ENCODE results near the gene NAGS. TPM values are rescaled to one million over a fixed set of nuclear protein-coding genes. Genes with fewer than 3 reads are reported as not detected.
"Not testable (repeated sequence)": the region's sequence is repeated elsewhere in the genome, so short reads cannot be mapped to it uniquely, and the experiment has no call there.

Gene NAGS
- total and polyA plus RNA-seq, 4 experiments from 2014 or later = 0.45 to 3.2 (median 2.2) TPM

- H3K9me3 ChIP-seq (ENCODE audit: control insufficient read depth in 1 of 2, low read length in 2 of 2) = no peaks in the 10 kb centered on the region
- ChIA-PET POLR2A (ENCODE audit: partially characterized antibody) (no interaction called here), CTCF (ENCODE audit: partially characterized antibody) (interaction anchor here (0.9 to 4.2 kb wide), 9 partner anchors 10 to 116 kb away, joined by 3 to 33 read pairs (median 4); partner anchors contain the start of gene PPY)
- Mint-ChIP-seq H3K27me3 (peaks cover 8 to 9% of the 10 kb centered on the region in 2 donors), H3K4me3 (no peak overlapping the region), H3K9me3 (no peaks in the 10 kb centered on the region), H3K27ac (no peak overlapping the region), H3K36me3 (no peaks in the 10 kb centered on the region), H3K4me1 (peaks cover 0 to 3% (median under 1%) of the 10 kb centered on the region in 4 donors)
- DNase-seq = no peak
- H3K4me3 ChIP-seq (ENCODE audit: low read length in 2 of 2) = no peak overlapping the region
- no peak overlapping the region for H3K27ac ChIP-seq (ENCODE audit: low read depth, low read length)
- H3K36me3 ChIP-seq (ENCODE audit: insufficient read depth, low read length) = no peaks in the 10 kb centered on the region
- H3K4me1 ChIP-seq (ENCODE audit: insufficient read depth, low read length) = peaks cover 10% of the 10 kb centered on the region
- intact Hi-C loops (cut with micrococcal nuclease) = loop anchor here (1.0 kb wide), 3 partner anchors 51 to 117 kb away; no protein-coding TSS in a partner anchor
- H3K27me3 ChIP-seq (ENCODE audit: insufficient read depth, low read length) = peaks cover 3% of the 10 kb centered on the region
Measured at GRCh38 chr17:43995150-43995471, 9.3 kb upstream of the NAGS start.

GRCh38 chr17:43997180-43997579 lies 7.2 kb upstream of the NAGS start:
- H3K36me3 Mint-ChIP-seq; H3K36me3 ChIP-seq (ENCODE audit: insufficient read depth, low read length); H3K27me3 ChIP-seq (ENCODE audit: insufficient read depth, low read length); H3K4me1 Mint-ChIP-seq; H3K4me3 ChIP-seq (ENCODE audit: low read length in 2 of 2); intact Hi-C loops (cut with micrococcal nuclease); H3K27ac Mint-ChIP-seq; H3K9me3 ChIP-seq (ENCODE audit: control insufficient read depth in 1 of 2, low read length in 2 of 2); H3K4me3 Mint-ChIP-seq; H3K4me1 ChIP-seq (ENCODE audit: insufficient read depth, low read length); DNase-seq; H3K9me3 Mint-ChIP-seq; H3K27ac ChIP-seq (ENCODE audit: low read depth, low read length); H3K27me3 Mint-ChIP-seq: not testable (repeated sequence)
- POLR2A ChIA-PET (ENCODE audit: partially characterized antibody) = interaction anchor here (1.2 kb wide), 1 partner anchor 9 kb away, joined by 4 read pairs; no protein-coding TSS in a partner anchor
- CTCF ChIA-PET (ENCODE audit: partially characterized antibody) = interaction anchor here (1.5 to 4.2 kb wide), 3 partner anchors 53 to 118 kb away, joined by 3 to 33 read pairs (median 6); no protein-coding TSS in a partner anchor

GRCh38 chr17:43998552-43998951 lies 5.9 kb upstream of the NAGS start:
- H3K4me1 Mint-ChIP-seq = peaks cover 0 to 3% (median under 1%) of the 10 kb centered on the region in 4 donors
- H3K4me3 Mint-ChIP-seq = no peak overlapping the region
- no peaks in the 10 kb centered on the region for H3K36me3 Mint-ChIP-seq
- no peaks in the 10 kb centered on the region for H3K36me3 ChIP-seq (ENCODE audit: insufficient read depth, low read length)
- no peaks in the 10 kb centered on the region for H3K9me3 ChIP-seq (ENCODE audit: control insufficient read depth in 1 of 2, low read length in 2 of 2)
- ChIA-PET CTCF (ENCODE audit: partially characterized antibody) (interaction anchor here (1.5 kb wide), 1 partner anchor 54 kb away, joined by 4 read pairs; no protein-coding TSS in a partner anchor), POLR2A (ENCODE audit: partially characterized antibody) (no interaction called here)
- no peak overlapping the region for H3K27ac ChIP-seq (ENCODE audit: low read depth, low read length)
- H3K4me3 ChIP-seq (ENCODE audit: low read length in 2 of 2) = no peak overlapping the region
- peaks cover 8 to 9% of the 10 kb centered on the region in 2 donors for H3K27me3 Mint-ChIP-seq
- peaks cover 10% of the 10 kb centered on the region for H3K4me1 ChIP-seq (ENCODE audit: insufficient read depth, low read length)
- no peak overlapping the region for H3K27ac Mint-ChIP-seq
- intact Hi-C loops (cut with micrococcal nuclease) = no loop called here
- DNase-seq = no peak
- no peaks in the 10 kb centered on the region for H3K9me3 Mint-ChIP-seq
- H3K27me3 ChIP-seq (ENCODE audit: insufficient read depth, low read length) = peaks cover 3% of the 10 kb centered on the region

GRCh38 chr17:43999024-43999423 lies 5.4 kb upstream of the NAGS start:
- peaks cover 3% of the 10 kb centered on the region for H3K27me3 ChIP-seq (ENCODE audit: insufficient read depth, low read length)
- intact Hi-C loops (cut with micrococcal nuclease) = no loop called here
- CTCF ChIA-PET (ENCODE audit: partially characterized antibody) = interaction anchor here (1.5 kb wide), 1 partner anchor 55 kb away, joined by 4 read pairs; no protein-coding TSS in a partner anchor
- Mint-ChIP-seq H3K36me3 (no peaks in the 10 kb centered on the region), H3K4me3 (no peak overlapping the region), H3K27me3 (peaks cover 8 to 9% of the 10 kb centered on the region in 2 donors), H3K4me1 (peaks cover 0 to 3% (median under 1%) of the 10 kb centered on the region in 4 donors), H3K27ac (peak overlapping the region in 1 of 7 donors; percentile 81), H3K9me3 (no peaks in the 10 kb centered on the region)
- H3K9me3 ChIP-seq (ENCODE audit: control insufficient read depth in 1 of 2, low read length in 2 of 2) = no peaks in the 10 kb centered on the region
- DNase-seq = no peak
- peaks cover 10% of the 10 kb centered on the region for H3K4me1 ChIP-seq (ENCODE audit: insufficient read depth, low read length)
- POLR2A ChIA-PET (ENCODE audit: partially characterized antibody) = no interaction called here
- H3K27ac ChIP-seq (ENCODE audit: low read depth, low read length) = no peak overlapping the region
- H3K36me3 ChIP-seq (ENCODE audit: insufficient read depth, low read length) = no peaks in the 10 kb centered on the region
- no peak overlapping the region for H3K4me3 ChIP-seq (ENCODE audit: low read length in 2 of 2)

- H3K4me1 Mint-ChIP-seq = peaks cover 0 to 3% (median 0%) of the 10 kb centered on the region in 4 donors
- intact Hi-C loops (cut with micrococcal nuclease) = no loop called here
Measured at GRCh38 chr17:44000141-44000860, 4.1 kb upstream of the NAGS start.

GRCh38 chr17:44000871-44001460 lies 3.5 kb upstream of the NAGS start:
- Histone ChIP-seq H3K36me3 (ENCODE audit: insufficient read depth, low read length) (no peaks in the 10 kb centered on the region), H3K4me1 (ENCODE audit: insufficient read depth, low read length) (peaks cover 10% of the 10 kb centered on the region), H3K27me3 (ENCODE audit: insufficient read depth, low read length) (no peaks in the 10 kb centered on the region), H3K27ac (ENCODE audit: low read depth, low read length) (no peak overlapping the region), H3K4me3 (ENCODE audit: low read length in 2 of 2) (no peak overlapping the region), H3K9me3 (ENCODE audit: control insufficient read depth in 1 of 2, low read length in 2 of 2) (no peaks in the 10 kb centered on the region)
- peaks cover 0 to 7% (median 1%) of the 10 kb centered on the region in 4 donors for H3K4me1 Mint-ChIP-seq
- ChIA-PET CTCF (ENCODE audit: partially characterized antibody) (no interaction called here), POLR2A (ENCODE audit: partially characterized antibody) (no interaction called here)
- H3K36me3 Mint-ChIP-seq = no peaks in the 10 kb centered on the region
- intact Hi-C loops (cut with micrococcal nuclease) = no loop called here
- H3K27ac Mint-ChIP-seq = no peak overlapping the region
- no peak overlapping the region for H3K4me3 Mint-ChIP-seq
- DNase-seq = no peak
- no peaks in the 10 kb centered on the region for H3K9me3 Mint-ChIP-seq
- H3K27me3 Mint-ChIP-seq = peaks cover 2% of the 10 kb centered on the region in 2 donors

More at GRCh38 chr17:44000141-44000860, 4.1 kb upstream of the NAGS start:
- no peak overlapping the region for H3K27ac Mint-ChIP-seq
- Histone ChIP-seq H3K27me3 (ENCODE audit: insufficient read depth, low read length) (no peaks in the 10 kb centered on the region), H3K4me3 (ENCODE audit: low read length in 2 of 2) (no peak overlapping the region), H3K27ac (ENCODE audit: low read depth, low read length) (no peak overlapping the region), H3K36me3 (ENCODE audit: insufficient read depth, low read length) (no peaks in the 10 kb centered on the region), H3K4me1 (ENCODE audit: insufficient read depth, low read length) (peaks cover 6% of the 10 kb centered on the region), H3K9me3 (ENCODE audit: control insufficient read depth in 1 of 2, low read length in 2 of 2) (no peaks in the 10 kb centered on the region)
- no peak overlapping the region for H3K4me3 Mint-ChIP-seq
- POLR2A ChIA-PET (ENCODE audit: partially characterized antibody) = no interaction called here
- H3K36me3 Mint-ChIP-seq = no peaks in the 10 kb centered on the region
- no peak for DNase-seq
- peaks cover 3 to 4% of the 10 kb centered on the region in 2 donors for H3K27me3 Mint-ChIP-seq
- no peaks in the 10 kb centered on the region for H3K9me3 Mint-ChIP-seq
- CTCF ChIA-PET (ENCODE audit: partially characterized antibody) = no interaction called here

- peaks cover 15% of the 10 kb centered on the region for H3K4me1 ChIP-seq (ENCODE audit: insufficient read depth, low read length)
- no peak overlapping the region for H3K4me3 ChIP-seq (ENCODE audit: low read length in 2 of 2)
- Mint-ChIP-seq H3K36me3 (no peaks in the 10 kb centered on the region), H3K4me1 (peaks cover 0 to 12% (median 7%) of the 10 kb centered on the region in 4 donors), H3K9me3 (no peaks in the 10 kb centered on the region), H3K27me3 (no peaks in the 10 kb centered on the region), H3K4me3 (peak overlapping the region in 1 of 8 donors; percentile 20), H3K27ac (peak overlapping the region in 2 of 7 donors; percentile 15 to 80)
- no peaks in the 10 kb centered on the region for H3K27me3 ChIP-seq (ENCODE audit: insufficient read depth, low read length)
- H3K27ac ChIP-seq (ENCODE audit: low read depth, low read length) = no peak overlapping the region
- ChIA-PET CTCF (ENCODE audit: partially characterized antibody) (no interaction called here), POLR2A (ENCODE audit: partially characterized antibody) (no interaction called here)
- no peak for DNase-seq
- intact Hi-C loops (cut with micrococcal nuclease) = no loop called here
- no peaks in the 10 kb centered on the region for H3K9me3 ChIP-seq (ENCODE audit: control insufficient read depth in 1 of 2, low read length in 2 of 2)
- H3K36me3 ChIP-seq (ENCODE audit: insufficient read depth, low read length) = no peaks in the 10 kb centered on the region
Measured at GRCh38 chr17:44001461-44001920, 2.9 kb upstream of the NAGS start.
